ENCODE data around the gene BCORL1. TPM values are rescaled to one million over a fixed set of nuclear protein-coding genes. Genes with fewer than 3 reads are reported as not detected.

The BCORL1 gene
- total RNA-seq, 1 donor from 2014 or later, result 1.1 TPM

GRCh38 chrX:130014770-130015169 is 32.3 kb downstream of the BCORL1 start:
- FAIRE-seq (no peak), DNase-seq (ENCODE audit: low read depth) (no peak)
- H3K36me3 ChIP-seq (ENCODE audit: control insufficient read depth, insufficient read depth, low read length), result peaks cover 1% of the 10 kb centered on the region
- TF ChIP-seq CTCF (IDR thresholded peaks at IDR 0.05; ENCODE audit: insufficient read depth, low read length, severe bottlenecking), result no peak
- H3K27me3 ChIP-seq (ENCODE audit: control insufficient read depth, insufficient read depth, low read length), result no peaks in the 10 kb centered on the region
- H3K4me3 ChIP-seq (ENCODE audit: low read depth, low read length), result no peak overlapping the region

GRCh38 chrX:130015181-130015580 is 32.7 kb downstream of the BCORL1 start:
- H3K27me3 ChIP-seq (ENCODE audit: control insufficient read depth, insufficient read depth, low read length), result no peaks in the 10 kb centered on the region
- FAIRE-seq (no peak), DNase-seq (ENCODE audit: low read depth) (no peak)
- H3K4me3 ChIP-seq (ENCODE audit: low read depth, low read length), result no peak overlapping the region
- TF ChIP-seq CTCF (IDR thresholded peaks at IDR 0.05; ENCODE audit: insufficient read depth, low read length, severe bottlenecking), result no peak
- peaks cover 1% of the 10 kb centered on the region for H3K36me3 ChIP-seq (ENCODE audit: control insufficient read depth, insufficient read depth, low read length)

GRCh38 chrX:130018143-130018542 is 35.7 kb downstream of the BCORL1 start:
- Histone ChIP-seq H3K36me3 (ENCODE audit: control insufficient read depth, insufficient read depth, low read length) (peaks cover 1% of the 10 kb centered on the region), H3K27me3 (ENCODE audit: control insufficient read depth, insufficient read depth, low read length) (no peaks in the 10 kb centered on the region), H3K4me3 (ENCODE audit: low read depth, low read length) (no peak overlapping the region)
- no peak for TF ChIP-seq CTCF (IDR thresholded peaks at IDR 0.05; ENCODE audit: insufficient read depth, low read length, severe bottlenecking)
- FAIRE-seq, result no peak
- no peak for DNase-seq (ENCODE audit: low read depth)

DNA sequence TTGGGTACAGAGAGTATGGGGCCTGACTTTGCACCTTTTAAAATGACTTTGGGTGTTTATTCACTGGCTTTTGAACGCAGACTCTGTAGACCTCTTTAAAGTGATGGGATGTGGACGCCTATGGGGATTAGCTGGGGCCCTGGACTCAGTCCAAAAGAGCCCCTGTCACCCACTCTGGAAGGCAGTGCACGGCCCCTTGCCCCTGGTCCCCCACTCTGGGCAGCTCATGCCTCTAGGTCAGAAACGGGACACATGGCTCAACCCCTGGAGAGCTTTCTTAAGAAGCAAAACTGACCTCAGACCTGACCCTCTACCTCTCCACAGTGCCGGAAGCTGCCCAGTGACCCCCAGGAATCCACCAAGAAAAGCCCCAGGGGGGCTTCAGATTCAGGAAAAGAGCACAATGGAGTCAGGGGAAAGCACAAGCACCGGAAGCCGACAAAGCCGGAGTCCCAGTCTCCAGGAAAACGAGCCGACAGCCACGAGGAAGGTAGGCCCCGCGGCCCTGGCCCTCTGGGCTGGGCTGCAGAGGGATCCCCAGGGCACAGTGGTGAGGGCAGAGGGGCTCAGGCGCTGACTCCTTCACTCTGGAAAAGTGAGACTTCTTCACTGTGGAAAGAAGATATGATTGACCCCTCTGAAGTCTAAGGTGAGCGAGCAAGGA is 38.4 kb downstream of the BCORL1 start:
- DNase-seq (ENCODE audit: low read depth), result no peak
- no peak for TF ChIP-seq CTCF (IDR thresholded peaks at IDR 0.05; ENCODE audit: insufficient read depth, low read length, severe bottlenecking)
- no peak overlapping the region for H3K4me3 ChIP-seq (ENCODE audit: low read depth, low read length)
- no peaks in the 10 kb centered on the region for H3K27me3 ChIP-seq (ENCODE audit: control insufficient read depth, insufficient read depth, low read length)
- FAIRE-seq, result no peak
- peaks cover 1% of the 10 kb centered on the region for H3K36me3 ChIP-seq (ENCODE audit: control insufficient read depth, insufficient read depth, low read length)

- no peak for TF ChIP-seq CTCF (IDR thresholded peaks at IDR 0.05; ENCODE audit: insufficient read depth, low read length, severe bottlenecking)
- H3K36me3 ChIP-seq (ENCODE audit: control insufficient read depth, insufficient read depth, low read length), result peaks cover 3% of the 10 kb centered on the region
- FAIRE-seq, result no peak
Measured at GRCh38 chrX:130024127-130024526, 41.7 kb downstream of the BCORL1 start.

DNA sequence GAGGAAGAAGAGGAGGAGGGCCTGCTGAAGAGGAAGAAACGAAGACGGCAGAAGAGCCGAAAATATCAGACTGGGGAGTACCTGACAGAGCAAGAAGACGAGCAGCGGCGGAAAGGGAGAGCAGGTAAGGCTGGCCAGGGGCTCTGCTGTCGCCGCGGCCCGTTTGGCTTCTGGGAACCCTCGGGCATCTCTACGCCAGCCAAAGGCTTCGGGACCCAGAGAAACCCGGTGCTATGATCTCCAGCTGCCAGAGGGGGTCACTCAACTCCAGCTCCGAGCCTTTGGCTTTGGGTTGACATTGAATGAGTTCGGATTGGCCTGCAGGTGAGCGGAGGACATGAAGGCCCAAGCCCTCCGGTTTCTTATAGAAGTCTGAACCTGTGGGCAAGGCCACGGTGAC is 42.8 kb downstream of the BCORL1 start:
- FAIRE-seq, result no peak
- H3K36me3 ChIP-seq (ENCODE audit: control insufficient read depth, insufficient read depth, low read length), result peaks cover 3% of the 10 kb centered on the region
- no peak overlapping the region for H3K4me3 ChIP-seq (ENCODE audit: low read depth, low read length)
- H3K27me3 ChIP-seq (ENCODE audit: control insufficient read depth, insufficient read depth, low read length), result no peaks in the 10 kb centered on the region
- TF ChIP-seq CTCF (IDR thresholded peaks at IDR 0.05; ENCODE audit: insufficient read depth, low read length, severe bottlenecking), result no peak
- no peak for DNase-seq (ENCODE audit: low read depth)

More at GRCh38 chrX:130024127-130024526, 41.7 kb downstream of the BCORL1 start:
- peak; percentile 73 for DNase-seq (ENCODE audit: low read depth)
- no peak overlapping the region for H3K4me3 ChIP-seq (ENCODE audit: low read depth, low read length)
- H3K27me3 ChIP-seq (ENCODE audit: control insufficient read depth, insufficient read depth, low read length), result no peaks in the 10 kb centered on the region

Data from bronchial epithelial cell (primary cell).